Right lobe of liver (tissue), 6 donors: ENCODE data around the gene SEC14L1. TPM values are rescaled to one million over a fixed set of nuclear protein-coding genes. Genes with fewer than 3 reads are reported as not detected.
A peak's percentile ranks its signal among the peaks of the same experiment; 100 is the strongest.
"Not testable (repeated sequence)": the region's sequence is repeated elsewhere in the genome, so short reads cannot be mapped to it uniquely, and the experiment has no call there.

ENCODE experiments used
- ATAC-seq, 4 donors: fragments of 200-7000 bp; cut with Tn5 transposase; one replicate each; pipeline ENCODE4 v1.9.1; 2020; ENCODE audit warnings: mild to moderate bottlenecking in 4 of 4, moderate library complexity in 4 of 4
- DNase-seq, 3 donors: peaks; one replicate each; pipeline ENCODE4 v3.0.0-alpha.2; 2020
- H3K27ac ChIP-seq, 3 donors: fragments of 200-600 bp; one replicate each; pipeline ENCODE4 v1.8.0; 2022
- H3K27me3 ChIP-seq, 2 donors: fragments of 200-600 bp; one replicate each; pipeline ENCODE4 v1.8.0; 2022
- H3K36me3 ChIP-seq, 4 donors: fragments of 200-600 bp; sonication (generic) in 1 of 4; one replicate each; pipeline versions ENCODE4 v1.5.1 to v1.8.0; 2017 to 2022; ENCODE audit warnings: control low read depth in 1 of 4
- H3K4me1 ChIP-seq, 4 donors: fragments of 200-600 bp; sonication (generic) in 1 of 4; one replicate each; pipeline versions ENCODE4 v1.5.1 to v1.8.0; 2017 to 2022; ENCODE audit warnings: control low read depth in 1 of 4
- H3K4me3 ChIP-seq, 3 donors: fragments of 200-600 bp; one replicate each; pipeline ENCODE4 v1.8.0; 2022
- H3K9me3 ChIP-seq, 4 donors: fragments of 200-600 bp; sonication (generic) in 1 of 4; one replicate each; pipeline versions ENCODE4 v1.5.1 to v1.8.0; 2017 to 2022; ENCODE audit warnings: control low read depth in 1 of 4
- POLR2A ChIP-seq: fragments of 450-650 bp; IDR thresholded peaks from one replicate; pipeline ENCODE4 v1.6.1; 2017; ENCODE audit warnings: antibody characterized with exemption, mild to moderate bottlenecking
- WGBS: methylation state at CpG from one replicate; pipeline ENCODE4 v1.1.6; 2018; ENCODE audit warnings: low coverage, low lambda C conversion rate; ENCODE audit not compliant: insufficient coverage; ENCODE audit errors: missing lambda C conversion rate; 5-methylcytosine and 5-hydroxymethylcytosine counted together
- intact Hi-C, 2 donors: fragments of 100-400 bp; cut with DNase I; formaldehyde crosslinking; loops; one replicate each; pipeline versions ENCODE4 v1.11.2 to v1.14.1; 2022
- total RNA-seq, 6 experiments: library from RNA; depleted of rRNA in 2 of 6; stranded (reverse); fragments of >200 nt in 2 of 6; fragmentation: NEBNext Ultra II Directional in 3 of 6; extraction: Animal tissue kit (Norgen Biotek cat#: 25700) in 3 of 6; gene quantifications; one replicate each; pipeline versions ENCODE4 v1.1.0 to v1.2.4, GENCODE V29; 2016 to 2023
- TF ChIP-seq, protein P1 (sequence below), 4 donors: fragments of 200-600 bp in 3 of 4; fragments of 450-650 bp in 1 of 4; IDR thresholded peaks; one replicate each; pipeline versions ENCODE4 v1.5.1 to v1.8.0; 2016 to 2022; ENCODE audit warnings: antibody characterized with exemption in 4 of 4, mild to moderate bottlenecking in 2 of 4
- donor health status: DM: no; HTN: yes; CAD: no.
- donor health status: DM: no; HTN: no; CAD: no.
- donor health status: DM: no; HTN: no; CAD: no.
- donor health status: DM: no; HTN: yes; CAD: no.
- donor health status: DM: no; HTN: yes; CAD: no.

Gene SEC14L1
- total RNA-seq, 6 experiments from 2014 or later, result 21.5 to 44.4 (median 24.9) TPM

DNA sequence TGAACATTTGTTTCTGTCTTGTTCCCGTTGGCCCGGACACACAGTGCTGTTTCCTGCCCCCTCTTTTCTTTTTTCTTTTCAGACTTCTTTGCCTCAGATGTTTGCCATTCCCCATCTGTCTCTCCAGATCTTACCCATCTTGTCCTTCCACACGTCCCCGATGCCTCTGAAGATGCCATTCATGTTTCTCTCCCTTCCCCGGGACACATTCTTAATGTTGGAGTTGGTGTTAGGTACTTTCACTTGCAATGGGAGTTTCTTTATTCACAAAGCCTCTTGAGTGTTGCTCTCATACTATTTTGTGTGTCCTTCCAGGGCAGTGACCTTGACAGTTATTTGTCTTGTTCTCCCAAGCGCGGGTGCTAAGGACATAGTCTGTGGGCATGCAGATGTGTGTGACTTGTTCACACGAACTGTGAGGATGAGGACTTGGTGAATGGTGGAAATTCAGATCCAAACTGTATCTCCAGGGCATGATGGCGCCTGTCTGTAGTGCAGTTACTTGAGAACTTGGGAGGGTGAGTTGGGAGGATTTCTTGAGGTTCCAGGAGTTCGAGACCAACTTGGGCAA, 8.3 kb downstream of the SEC14L1 start:
- Histone ChIP-seq H3K27me3 (no peaks in the 10 kb centered on the region), H3K4me1 (peaks cover 0 to 35% (median 6%) of the 10 kb centered on the region in 4 donors), H3K27ac (peak overlapping the region in 2 of 3 donors; percentile 69 to 79), H3K9me3 (no peaks in the 10 kb centered on the region), H3K36me3 (no peaks in the 10 kb centered on the region), H3K4me3 (no peak overlapping the region)
- TF ChIP-seq, protein P1, sequence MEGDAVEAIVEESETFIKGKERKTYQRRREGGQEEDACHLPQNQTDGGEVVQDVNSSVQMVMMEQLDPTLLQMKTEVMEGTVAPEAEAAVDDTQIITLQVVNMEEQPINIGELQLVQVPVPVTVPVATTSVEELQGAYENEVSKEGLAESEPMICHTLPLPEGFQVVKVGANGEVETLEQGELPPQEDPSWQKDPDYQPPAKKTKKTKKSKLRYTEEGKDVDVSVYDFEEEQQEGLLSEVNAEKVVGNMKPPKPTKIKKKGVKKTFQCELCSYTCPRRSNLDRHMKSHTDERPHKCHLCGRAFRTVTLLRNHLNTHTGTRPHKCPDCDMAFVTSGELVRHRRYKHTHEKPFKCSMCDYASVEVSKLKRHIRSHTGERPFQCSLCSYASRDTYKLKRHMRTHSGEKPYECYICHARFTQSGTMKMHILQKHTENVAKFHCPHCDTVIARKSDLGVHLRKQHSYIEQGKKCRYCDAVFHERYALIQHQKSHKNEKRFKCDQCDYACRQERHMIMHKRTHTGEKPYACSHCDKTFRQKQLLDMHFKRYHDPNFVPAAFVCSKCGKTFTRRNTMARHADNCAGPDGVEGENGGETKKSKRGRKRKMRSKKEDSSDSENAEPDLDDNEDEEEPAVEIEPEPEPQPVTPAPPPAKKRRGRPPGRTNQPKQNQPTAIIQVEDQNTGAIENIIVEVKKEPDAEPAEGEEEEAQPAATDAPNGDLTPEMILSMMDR (IDR thresholded peaks at IDR 0.05), result no peak
- no peak for TF ChIP-seq POLR2A
- intact Hi-C loops, result no loop called here
- no peak for DNase-seq
- WGBS, result 65% methylated on average over 10 of the region's 10 CpGs
- ATAC-seq, result no peak

DNA sequence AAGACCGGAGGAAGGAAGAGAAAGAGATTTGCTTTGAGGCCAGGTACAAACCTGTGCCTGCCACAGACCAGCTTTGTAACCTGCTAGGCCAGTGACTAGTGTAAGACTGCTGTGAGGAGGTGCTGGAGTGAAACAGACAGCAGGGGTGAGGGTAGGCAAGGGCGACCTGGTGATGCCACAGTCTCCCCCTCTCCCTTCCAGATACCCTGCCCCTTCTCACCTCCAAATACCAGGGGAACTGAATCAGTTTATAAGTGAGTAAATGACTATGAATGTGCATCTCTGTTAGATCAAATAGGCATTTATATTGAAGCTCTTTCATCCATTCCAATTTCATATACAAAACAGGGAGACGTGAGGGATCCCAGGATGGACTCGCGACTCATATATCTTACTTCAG, 9.4 kb downstream of the SEC14L1 start:
- 70% methylated on average over 4 of the region's 5 CpGs for WGBS
- no peaks in the 10 kb centered on the region for H3K9me3 ChIP-seq
- no peak overlapping the region for H3K4me3 ChIP-seq
- DNase-seq (no peak), ATAC-seq (no peak)
- H3K4me1 ChIP-seq, result peaks cover 0 to 35% (median 6%) of the 10 kb centered on the region in 4 donors
- no peak overlapping the region for H3K27ac ChIP-seq
- H3K36me3 ChIP-seq, result no peaks in the 10 kb centered on the region
- TF ChIP-seq, protein P1 (IDR thresholded peaks at IDR 0.05), result no peak
- TF ChIP-seq POLR2A, result no peak
- intact Hi-C loops, result no loop called here
- no peaks in the 10 kb centered on the region for H3K27me3 ChIP-seq

DNA sequence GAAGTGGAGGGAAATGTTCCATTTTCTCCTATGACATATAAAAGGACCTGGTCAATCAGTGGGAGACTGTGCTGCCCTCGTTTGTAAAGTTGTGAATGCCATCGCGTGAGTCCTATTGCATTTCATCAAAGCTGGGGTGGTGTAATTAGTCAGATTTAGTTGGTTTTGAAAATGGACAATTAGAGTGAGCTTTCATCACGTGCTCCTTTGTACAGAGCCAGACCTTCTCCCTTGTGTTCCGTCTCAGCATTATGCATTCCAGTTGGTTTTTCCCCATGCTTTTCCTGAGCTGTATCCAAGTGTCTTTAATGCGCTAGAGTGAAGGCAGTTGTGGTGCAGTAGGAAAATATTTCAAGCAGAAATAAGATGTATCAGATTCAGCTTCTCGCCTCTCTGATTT, 10.4 kb downstream of the SEC14L1 start:
- H3K9me3 ChIP-seq, result no peaks in the 10 kb centered on the region
- intact Hi-C loops, result no loop called here
- TF ChIP-seq, protein P1 (IDR thresholded peaks at IDR 0.05), result no peak
- no peak for TF ChIP-seq POLR2A
- ATAC-seq, result no peak
- no peaks in the 10 kb centered on the region for H3K27me3 ChIP-seq
- peaks cover 0 to 26% (median 5%) of the 10 kb centered on the region in 4 donors for H3K4me1 ChIP-seq
- no peaks in the 10 kb centered on the region for H3K36me3 ChIP-seq
- 67% methylated on average over 7 of the region's 7 CpGs for WGBS
- H3K4me3 ChIP-seq, result no peak overlapping the region
- H3K27ac ChIP-seq, result no peak overlapping the region
- no peak for DNase-seq

DNA sequence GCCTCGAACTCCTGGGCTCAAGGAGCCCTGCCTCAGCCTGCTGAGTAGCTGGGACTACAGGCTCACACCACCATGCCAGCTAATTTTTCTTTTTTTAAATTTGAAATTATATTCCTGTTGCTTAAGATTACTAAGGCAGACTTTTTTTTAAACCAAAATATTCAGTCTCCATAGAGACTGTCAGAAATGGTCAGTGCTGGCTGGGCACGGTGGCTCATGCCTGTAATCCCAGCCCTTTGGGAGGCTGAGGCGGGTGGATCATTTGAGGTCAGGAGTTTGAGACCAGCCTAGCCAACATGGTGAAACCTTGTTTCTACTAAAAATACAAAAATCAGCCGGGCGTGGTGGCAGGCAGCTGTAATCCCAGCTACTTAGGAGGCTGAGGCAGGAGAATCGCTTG, 11.3 kb downstream of the SEC14L1 start:
- H3K27me3 ChIP-seq, ATAC-seq, H3K36me3 ChIP-seq, H3K9me3 ChIP-seq, DNase-seq, H3K27ac ChIP-seq, H3K4me3 ChIP-seq, intact Hi-C loops: not testable (repeated sequence)
- WGBS, result 90% methylated on average over 6 of the region's 6 CpGs
- peaks cover 0 to 19% (median 4%) of the 10 kb centered on the region in 4 donors for H3K4me1 ChIP-seq

DNA sequence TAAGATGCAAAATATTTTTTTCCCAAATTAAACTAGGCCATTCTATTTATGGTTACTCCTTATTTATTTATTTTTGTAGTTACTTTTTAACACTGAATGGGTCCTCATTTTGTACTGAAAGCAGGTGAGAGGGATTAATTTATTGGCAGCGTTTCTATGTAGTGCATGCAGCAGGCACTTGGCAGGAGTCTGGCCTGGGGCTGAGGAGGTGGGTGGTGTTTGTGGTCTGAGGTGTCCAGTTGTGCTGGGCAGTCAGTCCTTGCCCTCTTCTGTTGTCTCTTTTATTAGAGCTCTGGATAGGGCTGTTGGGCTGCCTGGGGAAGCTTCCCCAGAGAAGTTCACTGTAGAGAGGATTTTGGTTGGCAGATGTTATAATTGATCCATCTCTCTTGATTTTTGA, 12.7 kb downstream of the SEC14L1 start:
- no peak for TF ChIP-seq POLR2A
- TF ChIP-seq, protein P1 (IDR thresholded peaks at IDR 0.05), result no peak
- Histone ChIP-seq H3K36me3 (no peaks in the 10 kb centered on the region), H3K9me3 (no peaks in the 10 kb centered on the region), H3K27me3 (no peaks in the 10 kb centered on the region), H3K4me1 (peaks cover 0 to 8% (median 3%) of the 10 kb centered on the region in 4 donors), H3K27ac (no peak overlapping the region), H3K4me3 (no peak overlapping the region)
- ATAC-seq (peak; percentile 20 to 46 (median 41)), DNase-seq (no peak)
- intact Hi-C loops, result no loop called here
- 7% methylated on average over 1 of the region's 1 CpG for WGBS
